GM18526 (cell line): Measurements from ENCODE around the gene LAMB1.

ENCODE experiments used
- POLR2A ChIP-seq: IDR thresholded peaks from 3 replicates; pipeline ENCODE4 v1.6.1; 2011; ENCODE audit not compliant: insufficient read length; ENCODE audit errors: extremely low read depth

Gene LAMB1

DNA sequence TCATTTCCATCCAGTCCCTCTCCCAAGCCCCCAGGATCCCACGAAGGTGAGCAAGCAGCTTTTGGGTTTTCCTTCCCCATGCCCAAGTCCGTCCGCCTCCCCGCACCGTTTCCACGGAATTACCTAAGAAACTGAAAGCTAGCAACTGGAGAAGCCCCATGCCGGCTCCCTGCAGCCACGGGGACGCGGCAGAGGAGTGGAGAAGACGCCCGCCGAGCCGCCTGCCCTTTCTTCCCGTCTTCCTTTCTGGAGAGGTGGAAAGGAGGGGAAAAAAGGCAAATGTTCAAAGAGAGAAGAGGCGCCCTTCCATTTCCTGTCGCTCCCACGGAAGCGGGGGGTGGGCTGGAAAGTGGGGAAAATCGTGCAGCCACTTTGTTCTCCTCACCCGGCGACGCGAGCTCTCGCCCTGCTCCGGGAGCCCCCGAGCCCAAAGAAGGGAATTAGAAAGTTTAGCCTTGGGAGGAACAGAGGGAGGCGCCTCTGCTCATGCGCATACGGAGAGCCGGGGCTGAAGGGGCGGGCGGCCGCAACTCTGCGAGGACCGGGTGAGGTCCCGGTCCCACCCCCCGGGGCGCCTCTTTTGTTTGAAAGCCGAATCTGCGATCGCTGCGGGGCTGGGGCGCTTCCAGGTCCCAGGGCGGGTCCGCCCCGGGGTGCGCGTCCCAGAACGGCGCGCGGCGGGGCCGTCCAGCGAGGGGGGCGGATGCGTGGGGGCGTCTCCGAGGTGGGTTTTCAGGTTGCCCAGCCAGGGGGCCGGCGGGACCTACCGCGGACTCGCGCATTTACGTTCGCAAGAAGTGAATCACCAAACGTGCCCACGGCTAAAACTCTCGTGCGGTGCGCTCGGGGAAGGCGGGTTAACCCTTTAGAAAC is at the start of gene LAMB1:
TSS of gene LAMB1 (minus strand) at position 436 of the 873 bp plus-strand sequence. CDS start at position 160, 276 bp downstream.
- no peak for TF ChIP-seq POLR2A

DNA sequence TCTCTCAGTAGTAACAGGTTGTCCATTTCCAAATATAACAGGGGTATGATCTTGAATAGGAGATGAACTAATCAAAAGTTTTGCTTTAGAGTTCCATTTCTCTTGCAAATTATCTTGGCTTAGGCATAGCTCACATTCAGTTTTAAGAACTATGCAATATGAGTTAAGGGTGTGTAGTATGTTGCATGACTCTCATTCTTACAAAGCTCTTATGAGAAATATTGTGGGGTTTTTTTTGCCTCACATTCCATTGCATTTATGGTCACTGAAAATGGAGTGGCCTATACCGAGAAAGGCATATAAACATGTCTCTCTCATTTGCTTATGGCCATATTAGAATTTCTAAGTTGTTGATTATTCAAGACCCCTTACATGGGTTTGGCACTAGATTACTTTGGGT is 48.5 kb upstream of the LAMB1 start:
- TF ChIP-seq POLR2A, result no peak

DNA sequence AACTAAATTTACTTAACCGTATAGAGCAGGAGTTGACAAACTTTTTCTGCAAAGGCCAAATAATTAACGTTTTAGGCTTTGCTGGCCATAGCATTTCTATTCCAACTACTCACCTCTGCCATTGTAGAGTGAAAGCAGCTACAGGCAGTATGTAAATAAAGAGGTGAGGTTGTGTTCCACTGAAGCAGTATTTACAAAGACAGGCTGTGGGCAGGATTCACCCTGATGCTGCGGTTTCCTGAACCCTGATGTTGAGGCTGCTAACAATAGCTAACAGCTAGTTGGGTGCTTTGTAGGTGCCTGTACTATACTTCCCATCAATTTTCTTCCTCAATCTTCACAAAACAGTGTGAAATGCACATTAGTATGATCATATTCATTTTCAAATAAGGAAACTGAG is 47.0 kb upstream of the LAMB1 start:
- TF ChIP-seq POLR2A, result no peak

DNA sequence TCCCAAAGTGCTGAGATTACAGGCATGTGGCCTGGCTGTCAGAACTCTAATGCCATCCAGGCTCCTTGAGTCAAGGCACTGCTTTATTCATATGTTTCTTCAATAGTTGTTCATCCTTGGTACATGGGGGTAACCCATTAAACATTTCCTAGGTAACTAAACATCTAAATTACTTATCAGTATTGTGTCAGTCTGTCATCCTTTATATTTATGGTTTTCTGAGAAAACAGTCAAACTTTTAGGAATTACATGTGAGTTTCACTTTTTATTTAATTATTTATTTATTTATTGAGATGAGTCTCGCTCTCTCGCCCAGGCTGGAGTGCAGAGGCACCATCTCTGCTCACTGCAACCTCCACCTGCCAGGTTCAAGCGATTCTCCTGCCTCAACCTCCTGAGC is 45.5 kb upstream of the LAMB1 start:
- no peak for TF ChIP-seq POLR2A

DNA sequence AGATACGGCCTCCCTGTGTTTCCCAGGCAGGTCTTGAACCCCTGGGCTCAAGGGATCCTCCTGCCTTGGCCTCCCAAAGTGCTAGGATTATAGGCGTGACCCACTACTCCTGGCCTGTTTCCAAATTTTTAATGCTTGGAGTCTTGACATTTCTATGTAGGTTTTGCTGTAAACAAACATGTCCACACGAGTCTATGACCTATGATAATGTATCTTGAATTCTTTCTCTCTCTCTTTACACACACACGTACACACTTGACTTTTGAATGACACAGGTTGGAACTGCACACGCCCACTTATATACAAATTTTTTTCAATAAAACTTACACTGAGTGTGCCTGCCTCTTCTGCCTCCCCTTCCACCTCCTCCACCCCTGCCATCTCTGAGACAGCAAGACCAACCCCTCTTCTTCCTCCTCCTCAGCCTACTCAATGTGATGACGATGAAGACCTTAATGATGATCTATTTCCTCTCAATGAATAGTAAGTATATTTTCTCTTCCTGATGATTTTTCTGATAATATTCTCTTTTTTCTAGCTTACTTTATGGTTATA is 44.1 kb upstream of the LAMB1 start:
- TF ChIP-seq POLR2A, result no peak

DNA sequence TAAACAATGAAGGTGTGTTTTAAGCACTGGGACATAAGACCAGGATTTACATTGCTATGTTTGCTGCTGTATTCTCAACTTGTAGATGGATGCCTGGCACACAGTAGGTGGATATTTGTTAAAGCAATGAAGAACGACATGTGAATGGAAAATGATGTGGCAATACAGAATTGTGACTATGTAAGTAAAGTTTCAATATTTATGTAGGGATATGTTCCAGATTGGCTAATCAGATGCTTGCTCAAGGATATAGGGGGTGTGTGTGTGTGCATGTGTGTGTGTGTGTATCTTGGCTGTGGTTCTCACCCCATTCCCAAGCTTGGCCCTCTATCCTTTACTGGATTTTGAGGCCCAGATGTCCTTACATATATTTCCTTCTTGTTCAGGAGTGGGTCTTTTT is 42.7 kb upstream of the LAMB1 start:
- no peak for TF ChIP-seq POLR2A

DNA sequence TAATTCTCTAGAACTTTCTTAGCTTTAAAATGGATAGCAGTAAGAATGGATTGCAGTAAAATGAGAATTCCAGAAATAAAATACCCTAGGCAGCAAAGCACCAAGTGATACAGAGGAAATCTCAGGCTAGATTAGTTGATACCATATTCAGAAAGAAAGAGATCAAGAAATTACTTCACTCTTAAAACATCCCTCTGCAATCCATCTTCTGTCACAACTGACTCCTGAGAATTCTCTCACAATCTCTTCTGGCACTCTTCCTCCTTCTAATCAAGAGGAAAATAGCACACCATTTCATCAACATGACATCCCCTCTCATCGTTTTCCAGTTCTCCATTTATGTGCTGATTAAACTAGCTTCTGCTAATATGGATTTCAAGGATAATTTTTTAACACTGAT is 42.2 kb upstream of the LAMB1 start:
- no peak for TF ChIP-seq POLR2A

DNA sequence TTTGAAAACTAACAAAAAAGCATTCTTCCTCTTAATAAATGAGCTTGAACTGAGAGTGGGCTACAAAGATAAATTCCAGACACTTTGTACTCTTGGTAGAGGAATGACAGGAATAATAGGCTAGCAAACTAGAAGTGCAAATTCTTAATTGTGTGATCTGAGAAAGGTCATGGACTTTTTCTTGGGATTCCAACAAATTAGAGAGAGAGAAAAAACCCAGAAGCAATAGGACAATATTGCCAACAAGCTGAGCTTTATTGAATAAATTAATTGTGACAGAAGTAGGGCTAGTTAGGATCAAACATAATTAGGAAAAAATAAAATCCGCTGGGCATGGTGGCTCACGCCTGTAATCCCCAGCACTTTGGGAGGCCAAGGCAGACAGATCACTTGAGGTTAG is 41.4 kb upstream of the LAMB1 start:
- TF ChIP-seq POLR2A, result no peak

DNA sequence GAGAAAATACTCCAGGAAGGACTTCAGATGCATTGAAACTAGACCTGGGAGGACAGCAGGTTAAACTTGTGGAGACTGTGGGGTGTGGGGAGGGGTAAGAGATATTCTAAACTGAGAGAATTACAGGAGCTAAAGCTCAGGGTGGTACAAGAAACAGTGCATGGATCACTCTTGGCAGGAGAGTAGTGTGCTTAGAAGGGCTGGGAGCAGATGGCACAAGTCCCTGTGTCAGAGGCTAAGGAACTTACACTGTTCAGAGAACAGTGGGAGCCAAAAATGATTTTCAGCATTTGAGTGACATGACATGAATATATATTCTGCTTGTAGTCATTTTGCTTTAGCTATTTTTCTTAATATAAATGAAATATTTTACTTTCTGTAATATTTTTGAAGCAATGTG is 36.0 kb upstream of the LAMB1 start:
- no peak for TF ChIP-seq POLR2A

DNA sequence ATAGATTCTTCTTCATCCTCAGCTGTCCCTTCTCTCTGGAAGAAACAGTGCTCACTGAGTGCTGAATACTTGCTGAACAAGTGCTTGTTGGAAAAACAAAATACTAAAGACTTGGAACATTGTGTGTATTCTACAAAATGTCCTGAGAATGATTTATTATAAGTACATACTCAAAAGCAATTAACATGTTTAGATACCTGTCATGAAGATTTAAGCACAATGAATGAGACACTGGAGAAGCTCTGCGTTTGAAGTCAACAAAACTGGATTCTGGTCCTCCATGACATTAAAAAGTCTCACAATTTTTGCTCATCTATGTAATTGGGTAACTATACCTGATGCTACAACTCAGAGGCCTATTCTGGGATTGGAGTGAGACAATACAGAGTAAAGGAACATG is 34.8 kb upstream of the LAMB1 start:
- TF ChIP-seq POLR2A, result no peak

DNA sequence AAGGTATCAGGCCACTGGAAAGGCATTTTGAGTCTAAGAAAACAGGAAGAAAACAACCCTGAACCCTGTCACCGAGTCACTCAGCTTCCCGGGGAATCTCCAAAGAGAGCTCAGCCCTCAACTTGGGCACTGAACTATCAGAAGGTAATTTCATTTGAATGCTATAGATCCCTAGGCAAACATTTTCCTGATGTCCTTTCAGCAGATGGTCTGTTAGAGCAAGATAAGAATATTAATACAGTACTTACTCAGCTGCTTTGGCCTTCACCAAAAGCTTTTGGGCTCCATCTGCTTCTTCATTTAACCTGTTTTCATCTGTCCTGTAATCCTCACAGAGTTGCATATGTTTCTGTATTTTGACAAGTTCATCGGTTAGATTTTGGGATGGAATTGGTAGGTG is 34.2 kb upstream of the LAMB1 start:
- TF ChIP-seq POLR2A, result no peak

DNA sequence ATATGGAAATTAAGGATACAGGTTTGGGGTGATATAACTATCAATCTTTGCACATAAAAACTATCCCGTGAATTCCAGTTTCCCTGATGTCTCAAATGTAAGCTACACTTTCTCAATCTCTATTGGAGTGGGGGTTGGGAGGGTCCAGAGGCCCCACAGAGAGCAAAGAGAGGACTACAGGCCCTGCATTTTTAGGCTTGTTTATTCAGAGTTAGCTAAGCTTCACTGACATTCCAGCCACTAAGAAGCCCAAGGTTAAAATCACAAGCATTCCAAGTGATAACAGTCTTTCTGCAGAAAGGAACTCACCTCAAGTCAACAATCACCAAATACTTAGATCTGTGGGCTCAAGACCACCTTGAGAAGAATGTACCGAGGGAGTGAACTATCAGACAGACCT is 31.6 kb upstream of the LAMB1 start:
- TF ChIP-seq POLR2A, result no peak

DNA sequence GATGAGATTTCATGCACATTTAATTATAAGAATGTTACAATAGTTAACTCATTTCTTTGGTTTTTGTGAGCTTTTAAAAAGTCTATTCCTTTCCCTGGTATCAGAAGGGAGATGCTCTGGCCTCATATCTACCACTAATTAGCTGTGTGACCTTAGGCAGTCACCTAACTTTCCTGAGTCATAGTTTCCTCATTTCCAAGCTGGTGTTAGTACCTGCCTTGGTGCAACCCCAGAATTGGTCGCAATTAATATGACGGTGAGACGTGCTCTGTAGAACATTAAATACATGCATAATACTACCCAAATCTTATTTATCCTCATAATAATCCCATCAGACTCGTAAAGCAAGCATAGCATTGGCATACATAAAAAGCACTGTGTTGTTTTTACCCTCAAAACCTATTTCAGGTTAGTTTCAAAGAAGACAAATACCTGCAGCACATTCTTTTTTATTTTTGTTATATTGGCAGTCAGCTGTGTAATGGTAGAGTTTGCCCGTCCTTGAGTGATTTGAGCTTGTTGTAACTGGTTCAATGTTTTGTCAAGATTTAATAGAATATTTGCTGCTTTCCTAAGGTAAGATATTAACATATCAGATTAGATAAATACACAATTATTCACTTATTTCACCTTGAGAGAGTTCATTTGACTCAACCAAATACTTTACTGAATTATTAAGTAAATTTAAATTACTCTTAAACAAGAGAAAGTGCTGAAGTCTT is 31.0 kb upstream of the LAMB1 start:
- TF ChIP-seq POLR2A, result no peak

DNA sequence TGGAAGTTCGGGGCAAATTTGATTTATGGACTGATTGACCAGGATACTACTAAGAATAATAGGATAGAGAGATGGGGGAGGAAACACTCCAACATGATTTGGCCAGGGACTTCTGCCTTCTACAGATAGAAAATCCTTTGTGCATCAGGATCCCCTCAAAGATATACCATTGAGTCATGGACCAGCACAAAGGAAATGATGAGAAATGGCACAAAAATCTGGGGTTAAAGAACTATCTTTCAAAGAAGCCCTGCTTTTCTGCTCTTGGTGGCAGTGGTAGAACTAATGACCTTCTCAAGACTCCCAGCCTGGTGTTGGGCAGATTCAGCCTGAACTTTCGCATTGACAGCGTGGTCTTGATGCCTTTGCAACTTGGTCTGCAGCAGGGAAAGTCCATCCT is 27.6 kb upstream of the LAMB1 start:
- TF ChIP-seq POLR2A, result no peak

DNA sequence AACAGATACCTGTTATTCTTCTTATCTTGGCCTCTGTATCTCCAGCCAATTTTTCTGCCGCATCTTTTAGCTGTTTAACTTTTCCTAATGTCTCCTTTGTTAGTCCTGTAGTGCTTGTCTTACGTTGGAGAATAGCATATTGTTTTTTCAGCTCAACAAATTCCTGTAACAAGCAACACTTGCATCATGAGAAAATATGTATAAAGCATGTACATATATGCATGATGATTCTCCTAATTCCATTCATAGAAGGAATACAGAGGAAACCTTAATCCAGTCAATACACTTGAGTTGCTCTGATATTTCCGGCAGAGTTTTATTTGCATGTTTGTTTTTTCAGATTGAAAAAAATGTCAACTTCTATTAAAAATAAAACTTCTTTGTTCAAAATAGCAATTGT is 26.1 kb upstream of the LAMB1 start:
- no peak for TF ChIP-seq POLR2A

DNA sequence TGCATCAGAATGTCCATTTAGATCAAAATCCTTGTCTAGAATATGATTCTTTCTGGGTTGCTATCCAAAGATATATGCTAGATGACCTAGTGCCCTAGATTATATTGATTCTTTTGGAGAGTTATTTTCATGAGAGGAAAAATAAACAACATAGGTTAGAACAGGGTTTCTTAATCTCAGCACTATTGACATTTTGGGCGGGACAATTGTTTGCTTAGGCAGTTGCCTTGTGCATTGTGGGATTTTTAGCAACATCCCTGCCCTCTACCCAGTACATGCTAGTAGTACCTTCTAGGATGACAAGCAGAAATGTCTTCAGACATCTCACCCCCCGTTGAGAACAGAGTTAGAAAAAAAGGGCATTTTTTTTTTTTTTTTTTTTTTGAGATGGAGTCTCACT is 25.1 kb upstream of the LAMB1 start:
- TF ChIP-seq POLR2A, result no peak
